NCI-H1436 treated with DMSO at 0.1 percent for 48 hours (cell line): ENCODE data around the gene ZNF786.
"Not testable (repeated sequence)": the region's sequence is repeated elsewhere in the genome, so short reads cannot be mapped to it uniquely, and the experiment has no call there.

ENCODE experiments used
- DNase-seq: peaks from one replicate; lab custom pipeline; 2025; lab: John Stamatoyannopoulos, UW

Gene ZNF786

DNA sequence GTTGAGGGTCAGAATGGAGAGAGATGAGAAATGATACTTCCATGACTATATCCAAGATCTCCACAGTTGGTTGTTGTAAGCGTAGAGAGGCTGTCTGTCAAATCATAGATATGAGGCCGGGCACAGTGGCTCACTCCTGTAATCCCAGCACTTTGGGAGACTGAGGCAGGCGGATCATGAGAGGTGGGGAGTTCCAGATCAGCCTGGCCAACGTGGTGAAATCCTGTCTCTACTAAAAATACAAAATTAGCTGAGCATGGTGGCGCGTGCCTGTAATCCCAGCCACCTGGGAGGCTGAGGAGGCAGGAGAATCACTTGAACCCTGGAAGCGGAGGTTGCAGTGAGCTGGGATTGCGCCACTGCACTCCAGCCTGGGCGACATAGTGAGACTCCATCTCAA lies 60.1 kb downstream of the ZNF786 start:
- DNase-seq: not testable (repeated sequence)

DNA sequence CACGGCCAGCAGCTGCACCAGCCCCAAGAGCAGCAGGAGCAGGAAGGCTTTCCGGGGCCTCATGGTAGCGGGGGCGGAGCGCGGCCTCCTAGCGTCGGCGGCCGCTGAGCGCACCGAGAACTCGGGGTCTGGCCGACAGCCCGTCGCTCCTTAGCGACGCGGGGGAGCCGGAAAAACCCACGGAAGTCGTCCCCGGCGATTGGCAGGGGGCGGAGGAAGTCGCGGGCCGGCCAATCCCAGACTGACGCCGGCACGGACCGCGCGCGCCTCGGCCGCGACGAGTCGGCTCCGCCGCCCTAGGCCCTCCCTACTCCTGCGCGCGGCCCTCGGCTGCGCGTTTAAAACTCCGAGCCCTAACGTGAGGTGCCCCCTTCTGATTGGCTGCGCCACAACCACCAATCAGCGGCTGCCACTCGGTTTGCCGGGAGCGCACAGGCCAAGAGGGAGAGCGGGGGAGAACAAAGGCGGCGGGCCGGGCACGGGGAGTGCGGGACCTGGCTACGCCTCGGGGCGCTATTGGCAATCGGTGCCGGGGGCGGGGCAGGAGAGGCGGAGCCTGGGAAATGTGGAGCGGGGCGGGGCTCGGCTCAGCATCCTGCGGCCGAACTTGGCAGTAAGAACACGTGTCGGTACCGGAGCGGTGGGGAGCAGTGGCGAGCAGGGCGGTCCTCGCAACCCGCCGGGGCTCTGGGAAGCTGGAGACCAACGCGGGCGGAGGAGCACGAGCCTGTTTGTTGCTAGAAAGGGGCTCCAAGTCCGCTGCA lies 62.0 kb downstream of the ZNF786 start, which contains the start of gene PDIA4:
Gene PDIA4, minus strand, starts transcription at position 160 of the 764 bp plus-strand sequence. Its CDS starts 97 bp downstream, at position 63.
- peak; percentile 92 for DNase-seq

DNA sequence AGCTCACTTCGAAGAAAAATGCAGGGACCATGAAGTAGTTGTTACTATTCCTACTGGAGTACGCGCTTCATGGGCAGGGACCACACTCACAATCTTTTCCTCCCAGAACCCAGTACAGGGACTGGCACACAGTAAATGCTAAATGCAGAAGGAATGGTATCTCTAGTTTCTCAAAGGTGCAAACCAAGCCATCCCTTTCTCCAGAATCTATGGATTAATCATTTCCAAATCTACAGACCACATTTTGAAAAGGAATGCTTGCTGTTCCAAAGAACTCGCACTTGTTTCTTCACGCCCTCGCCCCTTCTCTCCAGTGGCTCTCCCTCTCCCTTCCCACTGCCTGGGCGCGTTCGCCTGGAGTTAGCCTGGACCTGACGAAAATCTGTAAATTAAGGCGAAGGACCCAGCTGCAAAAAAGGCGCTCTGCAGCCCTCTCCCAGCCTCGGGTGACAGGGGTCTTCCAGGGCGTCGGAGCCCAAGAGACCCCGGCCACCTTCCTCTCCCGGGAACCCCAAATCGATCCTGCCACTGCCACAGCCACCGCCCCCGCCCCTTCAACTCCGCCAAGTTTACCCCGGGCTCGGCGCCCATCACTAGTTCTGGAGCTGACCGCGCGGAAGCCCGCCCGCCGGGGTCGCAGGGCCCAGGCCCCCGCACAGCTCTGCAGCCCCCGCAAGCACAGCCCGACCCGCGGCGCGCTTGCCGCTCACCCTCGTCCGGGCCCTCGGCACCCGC lies 62.7 kb downstream of the ZNF786 start:
- no peak for DNase-seq

DNA sequence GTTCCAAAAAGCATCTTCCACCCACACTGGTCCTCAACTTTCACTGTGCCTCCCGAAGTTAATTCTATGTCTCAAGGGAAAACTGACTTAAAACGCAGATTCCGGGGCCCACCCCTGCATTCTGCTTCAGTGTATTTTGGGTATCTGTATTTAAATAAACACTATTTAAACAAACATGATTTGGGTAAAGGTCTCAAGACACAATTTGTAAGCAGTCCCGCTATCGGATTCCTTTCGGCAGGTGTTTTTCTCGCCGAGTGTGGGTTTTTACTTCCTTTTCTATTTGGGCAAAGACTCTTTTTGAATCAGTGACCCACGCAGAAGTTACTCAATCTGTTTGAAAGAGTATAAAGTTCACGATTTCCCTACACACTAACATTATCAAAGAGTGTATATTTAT lies 63.5 kb downstream of the ZNF786 start:
- DNase-seq: no peak

DNA sequence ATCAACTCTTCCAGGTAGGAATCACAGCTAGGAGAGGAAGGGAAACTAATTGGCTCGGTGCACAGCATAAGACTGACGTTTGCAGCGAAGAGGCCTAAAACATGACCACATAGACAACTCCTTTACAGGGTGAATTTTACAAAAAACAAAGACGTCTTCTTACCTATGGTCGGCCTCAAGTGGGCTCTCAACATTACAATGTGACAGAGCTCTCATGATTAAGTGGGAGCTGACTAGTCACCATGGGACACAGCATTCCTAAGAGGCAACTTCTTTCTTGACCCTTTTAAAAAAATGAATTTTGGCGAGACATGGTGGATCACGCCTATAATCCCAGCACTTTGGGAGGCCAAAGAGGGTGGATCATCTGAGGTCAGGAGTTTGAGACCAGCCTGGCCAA lies 66.9 kb downstream of the ZNF786 start:
- DNase-seq: no peak

DNA sequence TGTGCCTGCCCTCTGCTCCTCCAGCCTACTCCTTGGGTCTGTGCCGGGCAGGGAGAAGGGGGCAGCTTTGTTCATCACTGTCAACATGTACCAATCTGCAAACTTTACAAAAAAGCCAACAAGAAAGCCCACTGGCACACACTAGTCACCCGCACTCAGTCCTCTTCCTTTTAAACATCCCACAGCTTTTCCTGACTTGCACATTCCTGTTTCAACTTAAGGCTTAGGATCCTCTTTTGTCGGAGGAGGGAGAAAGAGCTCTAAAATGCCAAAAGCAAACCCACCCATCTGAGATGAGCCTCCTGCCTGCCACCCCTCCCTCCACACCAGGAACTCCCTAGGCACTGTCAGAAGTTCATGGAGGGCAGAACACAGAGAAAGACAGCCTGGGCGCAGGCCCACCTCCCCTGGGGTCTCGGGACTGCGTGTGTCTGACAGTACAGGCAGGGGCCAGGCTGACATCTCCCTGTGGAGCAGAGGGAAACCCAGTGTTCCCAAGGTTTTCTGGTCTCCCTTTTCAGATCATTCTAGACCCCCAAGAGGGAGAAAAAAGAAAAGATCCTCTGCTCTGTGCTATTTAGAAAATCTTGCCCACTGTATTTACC lies 67.7 kb downstream of the ZNF786 start:
- no peak for DNase-seq

DNA sequence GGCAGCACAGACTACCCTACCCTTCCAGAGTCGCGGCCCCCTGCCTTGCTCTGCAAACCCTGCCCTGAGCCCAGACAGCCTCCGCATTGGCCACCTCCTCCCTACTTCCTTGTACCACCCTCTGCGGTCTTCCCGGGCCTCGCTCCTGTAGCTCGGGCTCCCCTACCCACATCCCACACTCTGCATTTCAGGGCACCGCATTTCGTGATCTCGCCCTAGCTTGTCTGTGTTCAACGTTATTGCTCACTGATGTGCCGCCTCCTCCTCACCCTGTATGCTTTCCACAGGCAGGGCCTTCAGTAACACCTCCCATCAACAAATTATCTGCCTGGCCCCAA lies 68.8 kb downstream of the ZNF786 start:
- no peak for DNase-seq

DNA sequence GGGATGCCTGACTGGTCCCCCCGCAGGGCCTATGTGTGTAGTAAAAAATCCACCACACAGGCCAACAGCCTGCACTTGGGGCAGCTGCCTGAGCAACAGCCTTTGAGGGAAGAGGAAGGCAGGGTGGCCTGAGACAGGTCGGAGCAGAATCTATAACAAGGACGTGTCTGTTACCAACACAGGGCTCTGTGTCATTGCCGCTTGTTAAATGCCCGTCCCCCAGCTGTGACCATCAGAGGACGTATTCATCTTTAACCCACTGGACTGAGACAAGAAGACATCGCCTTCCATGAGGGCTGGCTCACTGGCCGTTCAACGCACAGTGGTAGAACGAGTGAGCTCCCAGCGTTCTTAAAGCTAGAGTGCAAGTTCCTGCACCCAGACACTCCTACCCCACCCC lies 70.0 kb downstream of the ZNF786 start:
- DNase-seq: no peak
